Medulla oblongata (tissue), 1 donor: ENCODE data around the gene LCN12.
"Not testable (repeated sequence)": the region's sequence is repeated elsewhere in the genome, so short reads cannot be mapped to it uniquely, and the experiment has no call there.

ENCODE experiments used
- DNase-seq: peaks from one replicate; pipeline ENCODE4 v3.0.0-alpha.2; 2015; ENCODE audit errors: extremely low spot score

LCN12 gene

DNA sequence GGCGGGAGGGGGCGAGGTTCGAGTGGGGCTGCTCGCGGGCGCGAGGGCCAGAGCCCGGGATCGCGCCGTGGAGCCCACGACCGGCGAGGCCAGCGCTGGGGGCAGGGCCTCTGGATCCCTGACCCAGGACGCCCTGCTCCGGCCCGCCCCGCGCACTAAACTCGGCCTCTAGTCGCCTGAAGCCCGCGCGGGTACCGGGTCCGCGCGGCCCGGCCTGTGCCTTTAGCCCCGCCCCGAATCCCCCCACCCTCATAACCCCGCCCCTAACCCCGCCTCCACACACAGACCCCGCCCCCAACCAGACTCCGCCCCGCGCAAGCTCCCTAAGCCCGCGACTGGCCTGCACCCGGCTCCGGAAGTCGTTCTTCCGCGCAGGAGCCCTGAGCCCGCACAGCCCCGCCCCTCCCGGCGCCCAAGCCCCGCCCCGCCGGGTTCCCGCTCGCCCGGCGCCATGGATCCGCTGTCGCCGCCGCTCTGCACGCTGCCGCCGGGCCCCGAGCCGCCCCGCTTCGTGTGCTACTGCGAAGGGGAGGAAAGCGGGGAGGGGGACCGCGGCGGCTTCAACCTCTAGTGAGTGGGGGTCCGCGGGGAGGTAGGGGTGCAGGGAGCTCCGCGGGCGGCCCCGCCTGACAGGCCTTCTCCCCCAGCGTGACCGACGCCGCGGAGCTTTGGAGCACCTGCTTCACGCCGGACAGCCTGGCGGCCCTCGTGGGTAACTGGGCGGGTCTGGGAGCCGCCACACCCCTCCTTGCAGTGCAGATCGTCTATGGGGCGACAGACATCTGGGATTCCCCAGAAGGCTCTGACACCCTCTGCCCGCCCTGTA is 40.1 kb downstream of the LCN12 start, which contains the start of gene PAXX:
TSS of gene PAXX (plus strand) at position 430 of the 826 bp plus-strand sequence. CDS start at position 452, 22 bp downstream.
- peak; percentile 90 for DNase-seq

DNA sequence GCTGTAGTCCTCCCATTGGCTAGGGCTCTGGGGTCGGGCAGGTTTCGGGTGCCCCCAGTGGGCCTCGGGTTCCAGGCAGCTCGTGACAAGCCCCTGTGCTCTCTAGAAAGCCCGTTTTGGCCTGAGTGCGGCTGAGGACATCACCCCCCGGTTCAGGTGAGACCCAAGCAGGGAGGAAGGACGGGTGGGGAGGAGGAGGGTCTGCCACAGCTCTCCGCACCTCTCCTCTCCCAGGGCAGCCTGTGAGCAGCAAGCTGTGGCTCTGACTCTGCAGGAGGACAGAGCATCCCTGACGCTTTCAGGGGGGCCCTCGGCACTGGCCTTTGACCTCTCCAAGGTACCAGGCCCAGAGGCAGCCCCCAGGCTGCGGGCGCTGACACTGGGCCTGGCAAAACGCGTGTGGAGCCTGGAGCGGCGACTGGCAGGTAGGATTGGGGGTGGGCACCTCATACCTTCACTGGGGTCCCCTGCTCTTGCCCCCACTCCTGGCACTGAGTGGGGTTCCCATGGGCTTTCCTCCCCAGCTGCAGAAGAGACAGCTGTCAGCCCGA is 40.8 kb downstream of the LCN12 start:
- no peak for DNase-seq

DNA sequence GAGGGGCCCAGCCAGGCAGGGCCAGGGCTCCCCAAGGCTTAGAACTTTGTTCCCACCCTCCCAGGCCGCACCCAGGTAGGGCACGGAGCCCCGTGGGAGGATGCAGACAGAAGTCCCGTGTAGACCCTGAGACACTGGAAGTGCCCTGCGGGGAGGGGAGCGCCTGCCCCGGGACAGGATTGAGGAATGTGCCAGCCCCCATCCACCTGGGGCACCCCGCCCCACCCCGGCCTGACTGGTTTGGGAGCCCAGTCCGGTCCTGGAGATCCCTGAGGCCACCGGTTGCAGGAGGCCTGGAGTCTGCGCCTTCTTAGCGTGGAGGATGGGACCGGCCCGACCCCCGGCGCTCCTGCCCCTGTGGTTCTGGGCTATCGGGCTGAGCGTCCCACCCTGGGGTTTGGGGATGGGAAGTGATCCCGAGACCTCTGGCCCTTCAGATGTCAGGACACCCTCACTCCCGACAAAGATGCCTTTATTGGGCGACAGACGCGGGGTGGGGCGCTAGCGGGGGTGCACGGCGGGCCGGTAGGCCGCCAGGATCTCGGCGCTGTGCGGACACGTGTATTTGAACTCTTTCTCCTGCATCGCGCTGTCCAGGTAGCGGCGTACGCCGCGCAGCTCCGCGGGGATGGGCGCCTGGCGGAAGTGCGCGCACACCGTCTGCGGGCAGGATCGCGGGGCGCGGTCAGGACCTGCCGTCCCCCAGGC is 42.3 kb downstream of the LCN12 start:
- DNase-seq, result no peak

DNA sequence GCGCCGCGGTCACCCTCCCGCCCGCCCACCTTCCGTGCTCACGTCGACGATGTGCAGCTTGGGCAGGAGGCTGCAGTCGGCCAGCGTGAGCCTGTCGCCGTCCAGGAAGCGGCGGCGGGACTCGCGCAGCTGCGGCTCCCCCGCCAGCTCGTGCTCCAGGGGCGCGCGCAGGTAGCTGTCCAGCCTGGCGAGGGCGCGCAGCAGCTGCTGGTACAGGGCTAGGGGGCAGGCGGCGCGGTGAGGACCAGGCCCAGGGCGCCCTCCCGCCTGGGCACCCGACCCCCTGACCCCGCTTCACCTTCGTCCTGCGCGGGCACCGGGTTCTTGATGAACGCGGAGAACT is 42.8 kb downstream of the LCN12 start:
- no peak for DNase-seq

DNA sequence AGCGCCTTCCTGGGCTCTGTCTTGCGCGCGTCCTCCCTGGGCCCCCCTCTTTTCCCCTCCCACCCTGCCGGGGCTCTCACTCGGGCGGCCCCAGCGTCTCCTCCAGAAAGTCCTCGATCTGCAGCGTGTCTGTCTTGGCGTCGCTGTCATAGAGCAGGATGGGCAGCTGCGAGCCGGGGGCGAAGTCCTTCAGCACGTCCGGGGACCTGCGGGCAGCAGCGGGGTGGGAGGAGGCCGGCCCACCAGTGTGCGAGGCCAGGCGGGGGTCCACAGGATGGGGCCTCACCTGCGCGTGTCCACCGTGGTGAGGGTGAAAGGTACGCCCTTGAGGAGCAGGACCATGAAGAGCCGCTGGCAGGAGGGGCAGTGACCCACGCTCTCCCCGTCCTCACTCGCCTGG is 43.3 kb downstream of the LCN12 start:
- DNase-seq, result no peak

DNA sequence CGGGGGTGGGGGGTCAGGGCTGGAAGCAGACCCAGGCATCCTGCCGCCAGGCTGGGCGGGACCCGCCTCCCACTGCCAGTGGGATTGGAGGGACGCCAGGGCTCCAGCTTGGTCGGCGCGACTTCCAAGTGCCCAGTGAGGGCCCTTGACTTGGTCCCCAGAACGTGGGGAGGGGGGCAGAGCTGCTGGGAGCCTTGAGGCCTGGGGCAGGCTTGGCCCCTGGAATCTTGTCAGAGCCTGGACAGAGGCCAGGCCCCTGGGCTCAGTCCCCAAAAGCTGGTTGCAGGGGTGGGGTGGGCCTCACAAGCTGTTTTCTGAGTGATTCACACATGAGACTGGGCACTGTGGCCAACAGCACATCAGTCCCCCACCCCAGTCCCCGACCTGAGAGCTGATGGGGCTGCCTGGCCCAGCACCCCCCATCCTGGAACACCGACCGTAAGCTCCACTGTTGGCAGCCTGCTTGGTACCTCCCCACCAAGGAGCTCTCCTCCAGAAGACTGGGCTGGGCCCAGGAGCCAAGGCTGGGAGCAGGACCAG is 43.8 kb downstream of the LCN12 start:
- peak; percentile 47 for DNase-seq

DNA sequence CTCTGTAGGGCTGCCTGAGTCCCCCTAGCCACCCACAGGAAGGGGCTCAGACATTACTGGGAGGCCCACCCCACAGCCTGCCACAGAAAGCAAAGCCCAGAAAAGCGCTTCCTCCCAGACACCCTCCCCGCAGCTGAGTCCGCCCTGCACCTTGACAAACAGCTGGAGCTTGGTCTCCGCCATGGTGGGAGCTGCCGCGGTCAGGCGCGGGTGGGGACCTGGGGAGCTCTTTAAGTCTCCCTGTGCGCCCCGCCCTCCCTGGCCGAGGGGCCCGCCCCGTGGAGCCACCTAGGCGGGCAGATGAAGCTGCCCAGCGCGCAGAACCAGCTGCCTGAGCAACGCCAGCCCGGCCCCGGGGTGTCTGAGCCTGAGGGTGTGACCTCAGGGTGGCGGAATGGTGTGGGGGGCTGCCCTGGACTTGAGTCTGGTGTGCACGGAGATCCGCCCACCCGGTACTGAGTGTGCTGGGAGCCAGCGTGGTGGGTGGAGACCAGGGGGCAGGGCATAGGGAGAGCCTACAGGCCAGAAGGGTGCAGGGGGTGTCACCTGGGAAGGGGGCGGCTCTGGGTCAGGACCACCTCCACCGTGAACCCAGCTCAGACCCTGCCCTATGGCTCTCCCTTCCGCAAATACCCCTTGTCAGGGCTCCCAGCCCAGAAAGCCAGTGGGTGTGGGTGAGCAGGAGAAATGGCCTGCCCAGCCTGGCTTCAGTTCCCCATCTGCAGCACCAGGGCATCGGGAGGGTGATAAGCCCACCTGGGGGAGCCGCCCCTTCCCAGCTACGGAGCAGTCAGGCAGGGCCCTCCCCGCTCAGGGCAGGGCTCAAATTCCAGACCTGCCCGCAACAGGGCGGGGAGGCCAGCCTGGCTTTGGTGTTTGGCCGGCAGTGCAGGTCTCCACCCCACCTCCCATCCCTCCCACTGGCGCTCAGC is 44.6 kb downstream of the LCN12 start, which contains the start of gene CLIC3:
TSS of gene CLIC3 (minus strand) at position 208 of the 932 bp plus-strand sequence. CDS start at position 183, 25 bp downstream.
- DNase-seq, result no peak

DNA sequence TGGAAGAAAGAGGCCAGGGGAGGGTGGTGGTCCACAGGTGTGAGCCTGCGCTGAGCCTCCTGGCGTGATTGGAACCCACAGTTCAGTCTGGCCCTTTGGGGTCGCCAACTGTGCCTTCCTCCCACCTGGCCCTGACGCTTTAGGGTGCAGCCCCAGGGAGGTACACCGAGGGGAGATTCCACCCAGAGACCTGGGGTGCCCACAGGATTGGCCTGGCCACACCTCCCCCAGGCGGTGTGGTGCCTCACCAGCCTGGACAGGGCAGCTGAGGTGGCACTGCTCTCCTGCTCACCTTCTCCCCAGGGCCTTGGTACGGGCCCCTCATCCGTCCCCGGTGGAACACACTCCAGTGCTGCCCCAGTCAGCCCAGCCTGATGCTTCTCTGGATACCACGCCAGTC is 45.3 kb downstream of the LCN12 start:
- no peak for DNase-seq

DNA sequence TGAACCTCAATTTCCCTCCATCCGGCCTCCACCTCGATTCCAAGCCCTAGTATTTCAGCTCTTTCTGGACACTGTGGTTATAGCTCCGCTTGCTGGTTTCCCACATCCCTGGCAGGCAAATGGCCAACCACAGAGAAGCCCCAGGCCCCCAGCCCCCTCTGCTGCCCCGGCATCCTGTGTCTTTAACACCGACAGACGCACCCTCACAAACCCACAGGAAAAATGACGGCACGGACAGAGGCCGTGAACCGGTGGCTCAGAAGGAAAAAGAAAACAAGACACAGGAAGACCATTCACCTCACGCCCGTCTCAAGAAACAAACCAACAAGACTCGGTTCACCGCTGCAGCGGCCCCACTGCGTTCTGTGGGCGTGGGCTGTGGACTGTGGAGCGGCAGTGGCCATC is 45.8 kb downstream of the LCN12 start:
- DNase-seq, result no peak

DNA sequence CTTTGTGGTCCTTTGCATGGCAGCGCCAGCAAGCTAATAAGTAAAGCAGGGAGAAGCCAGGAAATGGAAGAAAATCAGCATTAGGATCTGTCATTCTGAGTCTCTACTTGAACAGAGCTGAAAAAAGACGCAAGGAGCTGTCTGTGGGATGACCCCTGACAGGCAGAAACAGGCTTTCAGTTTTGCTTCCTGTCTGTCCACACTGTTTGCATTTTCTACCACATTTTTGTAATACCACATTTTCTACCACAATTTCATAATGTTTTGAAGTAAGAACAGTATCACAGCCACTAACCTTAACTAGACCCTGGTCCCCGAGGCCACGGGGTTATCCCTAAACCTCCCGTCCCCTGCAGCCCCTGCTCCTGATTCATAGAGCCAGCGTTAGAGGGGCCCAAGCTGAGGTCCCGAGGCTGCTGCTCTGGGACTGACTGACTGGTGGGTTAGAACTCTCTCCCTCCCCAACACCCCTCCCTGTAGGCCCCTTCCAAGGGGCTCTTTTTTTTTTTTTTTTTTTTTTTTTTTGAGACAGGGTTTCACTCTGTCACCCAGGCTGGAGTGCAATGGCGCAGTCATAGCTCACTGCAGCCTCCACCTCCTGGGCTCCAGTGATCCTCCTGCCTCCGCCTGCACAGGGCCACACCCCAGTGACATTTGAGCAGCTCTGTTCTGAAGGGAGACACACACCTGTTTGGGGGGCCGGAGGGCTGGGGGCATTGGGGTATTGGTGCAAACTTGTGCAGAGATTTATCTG is 48.3 kb downstream of the LCN12 start:
- DNase-seq, result peak; percentile 24

DNA sequence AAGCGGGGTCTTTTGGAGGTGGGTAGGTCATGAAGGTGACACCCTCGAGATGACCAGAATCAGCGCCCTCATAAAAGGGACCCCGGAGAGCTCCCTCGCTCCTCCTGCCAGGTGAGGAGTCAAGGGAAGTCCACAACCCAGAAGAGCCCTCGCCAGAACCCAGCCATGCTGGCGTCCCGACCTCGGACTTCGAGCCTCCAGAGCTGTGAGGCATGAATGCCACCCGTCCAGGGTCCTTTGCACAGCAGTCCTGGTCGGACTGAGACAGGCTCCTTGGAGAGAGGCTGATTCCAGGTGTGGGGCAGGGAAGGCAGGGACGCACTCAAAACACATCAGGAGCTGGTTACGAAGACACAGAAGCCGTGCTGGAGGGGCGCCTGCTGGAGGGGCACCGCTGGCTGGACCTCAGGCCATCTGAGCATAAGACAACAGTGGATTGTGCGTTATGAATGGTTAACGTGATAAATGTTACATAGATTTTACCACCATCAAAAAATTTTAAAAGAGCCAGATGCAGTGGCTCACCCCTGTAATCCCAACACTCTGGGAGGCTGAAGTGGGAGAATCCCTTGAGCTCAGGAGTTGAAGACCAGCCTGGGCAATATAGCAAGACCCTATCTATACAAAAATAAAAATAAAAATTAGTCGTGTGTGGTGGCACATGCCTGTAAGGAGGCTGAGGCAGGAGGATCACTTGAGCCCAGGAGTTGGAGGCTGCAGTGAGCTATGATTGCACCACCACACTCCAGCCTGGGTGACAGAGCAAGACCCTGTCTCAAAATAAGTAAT is 50.0 kb downstream of the LCN12 start:
- DNase-seq, result no peak

DNA sequence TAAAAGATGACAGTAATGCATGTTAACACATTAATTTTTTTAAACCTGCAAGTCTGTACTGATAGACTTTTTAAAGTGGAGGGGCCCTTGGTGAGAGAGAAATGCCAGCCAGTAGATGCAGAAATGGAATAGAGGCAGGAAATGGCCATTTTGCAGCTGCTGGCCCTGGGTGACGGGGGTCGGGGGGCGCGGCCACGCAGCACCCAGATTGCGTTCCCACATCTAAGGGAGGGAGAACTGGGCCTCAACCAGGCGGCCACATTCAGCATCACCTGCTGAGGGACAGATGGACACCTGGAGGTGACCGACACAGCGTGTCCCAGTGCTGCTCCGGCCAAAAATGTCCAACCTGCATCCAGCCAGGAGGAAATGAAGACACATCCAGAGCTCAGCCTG is 50.6 kb downstream of the LCN12 start:
- no peak for DNase-seq

DNA sequence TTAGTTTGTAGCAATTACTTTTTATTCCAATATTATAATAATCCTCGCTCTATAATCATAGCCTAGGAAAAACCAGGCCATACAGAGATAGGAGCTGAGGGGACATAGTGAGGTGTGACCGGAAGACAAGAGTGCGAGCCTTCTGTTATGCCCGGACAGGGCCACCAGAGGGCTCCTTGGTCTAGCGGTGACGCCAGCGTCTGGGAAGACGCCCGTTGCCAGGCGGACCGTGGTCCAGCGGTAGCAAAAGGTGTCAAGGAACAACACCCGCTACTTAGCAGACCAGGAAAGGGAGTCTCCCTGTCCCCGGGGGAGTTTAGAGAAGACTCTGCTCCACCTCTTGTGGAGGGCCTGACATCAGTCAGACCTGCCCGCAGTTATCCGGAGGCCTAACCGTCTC is 52.2 kb downstream of the LCN12 start:
- not testable (repeated sequence) for DNase-seq
